ENCODE results near the gene SARM1. TPM values are rescaled to one million over a fixed set of nuclear protein-coding genes. Genes with fewer than 3 reads are reported as not detected.

Gene SARM1
- total and polyA plus RNA-seq, 2 of the 8 experiments (the other 6 are each of a cell fraction or from before 2014, with no cell fraction given), result 5.8 to 9.2 TPM

DNA sequence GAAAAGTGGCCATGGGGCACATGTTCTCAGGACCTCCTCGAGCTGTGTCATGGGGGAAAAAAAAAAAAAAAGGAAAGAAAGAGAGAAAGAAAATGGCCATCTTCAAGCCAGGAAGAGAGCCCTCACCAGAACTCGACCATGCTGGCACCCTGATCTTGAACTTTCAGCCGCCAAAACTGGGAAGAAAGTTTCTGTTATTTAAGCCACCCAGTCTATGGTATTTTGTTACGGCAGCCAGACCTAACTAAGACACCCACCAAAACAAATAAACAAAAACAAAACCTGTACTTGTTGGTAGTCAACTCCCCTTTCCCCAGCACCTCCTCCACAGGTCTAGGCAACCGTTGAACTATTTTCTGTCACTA lies 75.9 kb downstream of the SARM1 start:
- H2BK20ac ChIP-seq (ENCODE audit: low read length), result no peak overlapping the region
- no peak overlapping the region for H3K56ac ChIP-seq (replicated peaks; ENCODE audit: insufficient read length, low read depth, low read length)
- H3K36me3 ChIP-seq (ENCODE audit: control insufficient read depth in 2 of 4, insufficient read depth in 4 of 4, low read length in 3 of 4), result no peaks in the 10 kb centered on the region
- H4K91ac ChIP-seq (replicated peaks; ENCODE audit: insufficient read length, low read length), result no peak overlapping the region
- no peak overlapping the region for H2AK5ac ChIP-seq (ENCODE audit: low read depth, low read length)
- no peak overlapping the region for H2BK120ac ChIP-seq (replicated peaks; ENCODE audit: low read depth, low read length)
- no peaks in the 10 kb centered on the region for H3K79me2 ChIP-seq (ENCODE audit: control insufficient read depth in 1 of 2, insufficient read depth in 2 of 2, low read length in 2 of 2)
- no peaks in the 10 kb centered on the region for H3K9me3 ChIP-seq (ENCODE audit: insufficient read depth in 2 of 2, low read depth in 1 of 2, low read length in 1 of 2)
- H3K23me2 ChIP-seq (ENCODE audit: low read depth, low read length), result no peaks in the 10 kb centered on the region
- no peak overlapping the region for H2AFZ ChIP-seq (ENCODE audit: low read length)
- H3K27me3 ChIP-seq (replicated peaks in 1 of 4; ENCODE audit: control insufficient read depth in 3 of 4, extremely low read depth in 1 of 4, insufficient read depth in 3 of 4, low read length in 3 of 4), result no peaks in the 10 kb centered on the region
- no peaks in the 10 kb centered on the region for H4K20me1 ChIP-seq (replicated peaks in 1 of 2; ENCODE audit: control insufficient read depth in 1 of 2, insufficient read depth in 2 of 2, low read length in 2 of 2)
- no peak overlapping the region for H4K5ac ChIP-seq (ENCODE audit: insufficient read length, low read depth, low read length)
- H2BK12ac ChIP-seq (ENCODE audit: low read depth, low read length), result no peak overlapping the region
- no peak overlapping the region for H4K8ac ChIP-seq (ENCODE audit: extremely low read depth, insufficient read depth, low read length)
- no peak overlapping the region for H3K4me2 ChIP-seq (ENCODE audit: insufficient read depth in 1 of 2, low read depth in 2 of 2, low read length in 2 of 2)
- no peak overlapping the region for H3K23ac ChIP-seq (ENCODE audit: insufficient read length)
- no peak overlapping the region for H2BK5ac ChIP-seq (ENCODE audit: low read depth, low read length)
- no peak overlapping the region for H3K14ac ChIP-seq (ENCODE audit: insufficient read length)
- DNase-seq (ENCODE audit: low read depth in 1 of 2, low spot score in 2 of 2) (no peak), FAIRE-seq (no peak)
- H3K18ac ChIP-seq (ENCODE audit: extremely low read depth, low read length), result no peak overlapping the region
- H3K79me1 ChIP-seq (ENCODE audit: low read depth, low read length), result no peaks in the 10 kb centered on the region
- 95% methylated on average over 5 of the region's 5 CpGs; no CpG with 5 or more reads in 1 of the 2 experiments for WGBS, 2 experiments (ENCODE audit: extremely low coverage in 1 of 2, insufficient coverage in 1 of 2, insufficient read length in 1 of 2, insufficient replicate concordance in 2 of 2, low coverage in 1 of 2, low lambda C conversion rate in 2 of 2, missing lambda C conversion rate in 1 of 2)
- H2BK15ac ChIP-seq (ENCODE audit: low read length), result no peak overlapping the region
- CTCF ChIA-PET (ENCODE audit: partially characterized antibody), result interaction anchor here (1.3 to 1.7 kb wide), 2 partner anchors 27 to 31 kb away, joined by 3 to 4 read pairs; no protein-coding TSS in a partner anchor
- H3K9ac ChIP-seq (replicated peaks in 1 of 4; ENCODE audit: extremely low read depth in 1 of 4, low read depth in 3 of 4, low read length in 3 of 4), result no peak overlapping the region
- no peak overlapping the region for H3K4ac ChIP-seq (replicated peaks; ENCODE audit: insufficient read length, low read depth, low read length)
- no peak overlapping the region for H3K27ac ChIP-seq (ENCODE audit: low read depth, low read length)
- no peak overlapping the region for H3K4me3 ChIP-seq (ENCODE audit: extremely low read depth in 1 of 4, insufficient read depth in 2 of 4, low read depth in 3 of 4, low read length in 4 of 4)
- TF ChIP-seq PHF8 (conservative IDR thresholded peaks at IDR 0.05; ENCODE audit: low read depth, low read length) (no peak), TAF1 (IDR thresholded peaks at IDR 0.05; ENCODE audit: low read depth, low read length) (no peak), POLR2AphosphoS5 (IDR thresholded peaks at IDR 0.05; ENCODE audit: low read depth, low read length) (no peak), RAD21 (IDR thresholded peaks at IDR 0.05 in 1 of 2, conservative IDR thresholded peaks at IDR 0.05 in 1 of 2; ENCODE audit: low read depth in 2 of 2, low read length in 2 of 2) (no peak), TBP (IDR thresholded peaks at IDR 0.05; ENCODE audit: low read depth, low read length) (no peak), GABPA (IDR thresholded peaks at IDR 0.05; ENCODE audit: borderline replicate concordance, insufficient read depth, low read length) (no peak), CHD2 (IDR thresholded peaks at IDR 0.05; ENCODE audit: low read length) (no peak), SAP30 (IDR thresholded peaks at IDR 0.05; ENCODE audit: insufficient read depth, insufficient replicate concordance, low read length) (no peak)
- POLR2A ChIA-PET (ENCODE audit: partially characterized antibody), result no interaction called here
- H3K4me1 ChIP-seq (replicated peaks in 1 of 4; ENCODE audit: control insufficient read depth in 3 of 4, insufficient read depth in 4 of 4, low read length in 3 of 4), result no peaks in the 10 kb centered on the region

Data from H1 (cell line).